GM19324 (cell line): ENCODE data around the gene ARAP1.

Experiments
- ATAC-seq: cut with Tn5 transposase; IDR thresholded peaks from one replicate; pipeline ENCODE4 v1.9.1; 2021; ENCODE audit warnings: mild to moderate bottlenecking, moderate library complexity; ENCODE audit not compliant: unreplicated experiment, low FRiP score

The ARAP1 gene

DNA sequence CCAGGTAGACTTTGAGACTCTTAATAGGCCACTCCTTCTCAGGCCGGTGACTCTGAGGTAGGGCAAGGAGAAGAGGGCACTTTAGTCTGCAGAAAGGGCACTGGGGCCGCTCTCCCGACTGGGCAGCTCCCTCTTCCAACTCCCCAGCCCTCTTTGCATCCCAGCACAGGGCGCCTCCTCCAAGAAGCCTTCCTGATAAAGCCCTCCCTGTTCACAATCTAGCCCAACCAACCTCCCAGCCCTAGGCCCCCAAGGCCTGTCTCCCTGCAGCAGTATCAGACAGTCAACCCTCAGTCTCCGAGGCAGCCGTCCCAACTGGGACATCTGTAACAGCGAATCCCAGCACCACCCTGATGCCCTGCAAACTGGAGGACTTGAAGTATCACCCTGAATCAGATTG lies 63.7 kb downstream of the ARAP1 start:
- no peak for ATAC-seq

GRCh38 chr11:72687326-72687725 lies 64.9 kb downstream of the ARAP1 start:
- no peak for ATAC-seq

GRCh38 chr11:72686639-72687220 lies 65.5 kb downstream of the ARAP1 start:
- ATAC-seq, result no peak

- ATAC-seq, result no peak
Measured at GRCh38 chr11:72685560-72686480, 66.4 kb downstream of the ARAP1 start.

DNA sequence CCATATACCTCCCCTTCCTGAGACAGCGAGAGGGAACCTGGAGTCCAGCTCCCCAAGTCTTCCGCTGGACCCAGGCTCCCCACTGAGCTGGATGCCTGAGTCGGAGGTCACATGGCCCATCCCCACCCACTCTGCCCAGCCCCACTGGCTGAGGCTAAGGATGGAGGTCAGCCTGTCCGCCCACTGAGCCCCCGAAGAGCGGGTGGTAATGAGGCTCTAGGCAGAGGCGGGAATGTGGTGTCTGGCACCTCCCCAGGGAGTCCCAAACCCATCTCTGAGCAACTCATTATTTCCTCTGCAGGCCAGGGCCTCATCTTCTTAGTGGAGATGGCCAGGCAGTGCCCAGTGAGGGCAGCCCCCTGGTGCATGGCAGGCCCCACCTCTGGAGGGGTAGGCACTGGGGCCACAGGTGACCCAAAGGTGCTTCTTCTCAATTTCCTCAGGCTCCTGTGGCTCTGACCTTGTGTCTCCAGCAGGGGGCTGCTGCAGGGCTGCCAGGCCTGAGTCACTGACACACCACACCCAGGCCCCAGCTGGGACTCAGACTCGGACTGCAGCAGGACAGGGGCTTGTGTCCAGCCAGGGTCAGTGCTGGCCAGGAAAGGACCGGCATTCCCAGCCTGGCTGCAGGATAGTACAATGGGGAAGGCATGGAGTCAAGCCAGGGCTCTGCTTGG lies 67.8 kb downstream of the ARAP1 start:
- ATAC-seq, result no peak

GRCh38 chr11:72683782-72684200 lies 68.4 kb downstream of the ARAP1 start:
- no peak for ATAC-seq

- no peak for ATAC-seq
Measured at GRCh38 chr11:72682858-72683243, 69.4 kb downstream of the ARAP1 start.

DNA sequence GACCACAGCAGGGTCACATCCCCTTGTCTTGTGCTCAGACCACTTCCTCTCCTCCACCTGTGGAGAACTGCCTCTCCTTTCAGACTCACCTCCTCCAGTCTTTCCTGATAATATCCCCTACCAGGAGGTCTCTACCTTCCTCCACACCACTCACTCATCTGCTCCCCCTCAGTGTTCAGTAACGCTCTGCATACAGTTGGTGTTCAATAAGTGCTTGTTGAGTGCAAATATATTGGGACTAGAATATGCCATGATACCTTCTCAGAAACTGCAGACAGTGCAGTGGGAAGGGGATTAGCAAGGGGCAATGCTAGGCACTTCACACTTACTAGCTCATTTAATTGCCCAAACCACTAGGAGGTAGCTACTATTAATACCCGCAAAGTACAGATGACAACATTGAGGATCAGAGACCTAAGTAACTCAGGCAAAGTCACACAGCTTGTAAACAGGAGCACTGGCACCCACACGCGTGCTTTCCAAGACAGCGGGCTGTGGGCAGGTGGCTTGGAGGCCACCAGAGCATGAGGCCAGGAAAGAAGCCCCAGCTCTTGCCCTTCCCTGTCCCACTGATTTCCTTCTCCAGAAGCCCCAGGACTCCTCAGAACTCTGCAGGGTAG lies 69.9 kb downstream of the ARAP1 start:
- ATAC-seq, result no peak

GRCh38 chr11:72681226-72682153 lies 70.7 kb downstream of the ARAP1 start:
- no peak for ATAC-seq

DNA sequence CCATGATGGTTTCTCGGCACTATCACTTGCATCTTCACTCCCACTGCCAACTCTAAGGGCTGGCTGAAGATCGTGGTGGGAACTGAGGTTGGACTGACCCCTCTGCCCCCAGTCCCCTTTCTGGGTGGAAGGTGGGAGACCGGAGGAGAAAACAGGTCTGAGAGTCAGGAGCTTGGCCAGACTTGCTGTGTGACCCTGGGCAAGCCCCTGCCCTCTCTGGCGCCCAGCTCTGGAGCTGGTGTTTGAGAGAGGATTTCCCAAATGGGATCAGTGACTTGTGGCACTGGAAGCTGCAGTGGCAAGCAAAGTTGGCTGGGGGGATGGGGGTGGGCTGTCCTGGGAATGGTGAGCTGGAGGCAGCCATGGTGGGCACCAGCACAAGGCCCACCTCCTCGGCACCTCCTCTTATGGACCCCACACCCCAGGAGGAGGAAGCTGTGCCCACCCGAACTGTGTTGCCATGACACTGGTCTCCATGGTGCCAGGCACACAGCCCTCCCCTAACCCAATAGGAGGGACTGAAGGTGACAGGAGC lies 71.5 kb downstream of the ARAP1 start:
- ATAC-seq, result no peak

GRCh38 chr11:72679869-72680268 lies 72.3 kb downstream of the ARAP1 start:
- no peak for ATAC-seq

- no peak for ATAC-seq
Measured at GRCh38 chr11:72678524-72678923, 73.7 kb downstream of the ARAP1 start.

GRCh38 chr11:72676861-72677341 lies 75.3 kb downstream of the ARAP1 start:
- no peak for ATAC-seq

- no peak for ATAC-seq
Measured at GRCh38 chr11:72675221-72675620, 77.0 kb downstream of the ARAP1 start.

GRCh38 chr11:72673943-72674828 lies 78.0 kb downstream of the ARAP1 start, which contains the start of gene PDE2A:
PDE2A (minus strand) TSS chr11:72674422; CDS start chr11:72674207, 215 bp downstream.
- ATAC-seq, result no peak

- ATAC-seq, result no peak
Measured at GRCh38 chr11:72673284-72673942, 78.8 kb downstream of the ARAP1 start.

GRCh38 chr11:72672597-72673238 lies 79.5 kb downstream of the ARAP1 start:
- ATAC-seq, result no peak
